GM12864 (cell line): ENCODE results near the gene FAM174A.

Source experiments
- DNase-seq: peaks from one replicate; pipeline ENCODE4 v3.0.0-alpha.2; 2011; ENCODE audit warnings: low read depth
- H3K4me3 ChIP-seq: 2 replicates; pipeline ENCODE4 v1.5.1; 2011; ENCODE audit warnings: mild to moderate bottlenecking, low read depth, low read length, control low read depth
- CTCF ChIP-seq: IDR thresholded peaks from 2 replicates; pipeline ENCODE4 v1.5.1; 2011; ENCODE audit warnings: low read depth, mild to moderate bottlenecking, moderate library complexity, low read length, control low read depth, inconsistent platforms; ENCODE audit errors: missing control alignments

The FAM174A gene

GRCh38 chr5:100546001-100546400 lies 10.8 kb downstream of the FAM174A start:
- DNase-seq: no peak
- TF ChIP-seq CTCF: no peak
- H3K4me3 ChIP-seq: no peak overlapping the region

- H3K4me3 ChIP-seq: no peak overlapping the region
- DNase-seq: no peak
- no peak for TF ChIP-seq CTCF
Observed at GRCh38 chr5:100550531-100551051, 15.4 kb downstream of the FAM174A start.

- TF ChIP-seq CTCF: no peak
- no peak for DNase-seq
- no peak overlapping the region for H3K4me3 ChIP-seq
Observed at GRCh38 chr5:100551183-100551582, 16.0 kb downstream of the FAM174A start.

- no peak overlapping the region for H3K4me3 ChIP-seq
- no peak for TF ChIP-seq CTCF
- DNase-seq: no peak
Observed at GRCh38 chr5:100553209-100553608, 18.0 kb downstream of the FAM174A start.

- no peak for TF ChIP-seq CTCF
- no peak overlapping the region for H3K4me3 ChIP-seq
- DNase-seq: no peak
Observed at GRCh38 chr5:100560860-100561259, 25.7 kb downstream of the FAM174A start.

GRCh38 chr5:100562821-100563220 lies 27.6 kb downstream of the FAM174A start:
- H3K4me3 ChIP-seq: no peak overlapping the region
- no peak for DNase-seq
- no peak for TF ChIP-seq CTCF

GRCh38 chr5:100566382-100567141 lies 31.4 kb downstream of the FAM174A start:
- DNase-seq: no peak
- no peak for TF ChIP-seq CTCF

More at GRCh38 chr5:100566382-100567141, 31.4 kb downstream of the FAM174A start:
- no peak overlapping the region for H3K4me3 ChIP-seq
